Heart left ventricle (tissue), 13 donors: ENCODE results near the gene POLR2L.

Source experiments
- POLR2A ChIP-seq, 2 donors: fragments of 450-650 bp; IDR thresholded peaks; one replicate each; pipeline ENCODE4 v1.6.1; 2017; ENCODE audit warnings: antibody characterized with exemption in 2 of 2, mild to moderate bottlenecking in 2 of 2, moderate library complexity in 2 of 2
- TF ChIP-seq, protein P1 (sequence below), 12 donors: fragments of 200-600 bp; sonication (generic) in 4 of 12; IDR thresholded peaks; one replicate each; pipeline versions ENCODE4 v1.5.0 to v1.8.0; 2018 to 2022; ENCODE audit warnings: antibody characterized with exemption in 12 of 12, mild to moderate bottlenecking in 5 of 12
- donor health status: ischemic (EF 13 %, LVEDD 7.1; RV severe dilation, severe dysfunction).
- donor health status: DM: no; HTN: yes; CAD: no.
- donor health status: DM: no; HTN: no; CAD: no.
- donor health status: ischemic (EF 25% LVEDD 6.9; RV normal size, moderate dysfunction).
- donor health status: ischemic (EF 25% LVEDD 5.7; RV mildly dilated, moderate dysfunction).
- donor health status: ischemic (EF 35%, LVEDD 5.7; RV mildly dilated, moderate dysfunction).
- donor health status: nonischemic (EF 11% LVEDD 7.7; RV severe dilation, severe dysfunction).
- donor health status: DM: yes; HTN: yes; CAD: no.
- donor health status: PGD.
- donor health status: ischemic (EF 29% LVEDD 5.4; RV normal size, mild dysfunction).
- donor health status: nonischemic (EF 23%, LVEDD 6.1; RV moderate dilation, normal function).

GRCh38 chr11:823441-824291, 18.7 kb downstream of the POLR2L start:
- TF ChIP-seq, protein P1, sequence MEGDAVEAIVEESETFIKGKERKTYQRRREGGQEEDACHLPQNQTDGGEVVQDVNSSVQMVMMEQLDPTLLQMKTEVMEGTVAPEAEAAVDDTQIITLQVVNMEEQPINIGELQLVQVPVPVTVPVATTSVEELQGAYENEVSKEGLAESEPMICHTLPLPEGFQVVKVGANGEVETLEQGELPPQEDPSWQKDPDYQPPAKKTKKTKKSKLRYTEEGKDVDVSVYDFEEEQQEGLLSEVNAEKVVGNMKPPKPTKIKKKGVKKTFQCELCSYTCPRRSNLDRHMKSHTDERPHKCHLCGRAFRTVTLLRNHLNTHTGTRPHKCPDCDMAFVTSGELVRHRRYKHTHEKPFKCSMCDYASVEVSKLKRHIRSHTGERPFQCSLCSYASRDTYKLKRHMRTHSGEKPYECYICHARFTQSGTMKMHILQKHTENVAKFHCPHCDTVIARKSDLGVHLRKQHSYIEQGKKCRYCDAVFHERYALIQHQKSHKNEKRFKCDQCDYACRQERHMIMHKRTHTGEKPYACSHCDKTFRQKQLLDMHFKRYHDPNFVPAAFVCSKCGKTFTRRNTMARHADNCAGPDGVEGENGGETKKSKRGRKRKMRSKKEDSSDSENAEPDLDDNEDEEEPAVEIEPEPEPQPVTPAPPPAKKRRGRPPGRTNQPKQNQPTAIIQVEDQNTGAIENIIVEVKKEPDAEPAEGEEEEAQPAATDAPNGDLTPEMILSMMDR (IDR thresholded peaks at IDR 0.05) = no peak
- TF ChIP-seq POLR2A (IDR thresholded peaks at IDR 0.05) = no peak
